Epithelial cell of proximal tubule (primary cell): ENCODE data around the gene PROZ. TPM values are rescaled to one million over a fixed set of nuclear protein-coding genes. Genes with fewer than 3 reads are reported as not detected.

Source experiments
- DNase-seq: peaks from one replicate; pipeline ENCODE4 v3.0.0-alpha.2; 2011; ENCODE audit warnings: low read depth
- H3K4me3 ChIP-seq: 2 replicates; pipeline ENCODE4 v1.5.1; 2011; ENCODE audit warnings: low read depth, mild to moderate bottlenecking, low read length
- CTCF ChIP-seq: conservative IDR thresholded peaks from 2 replicates; pipeline ENCODE4 v1.5.1; 2012; ENCODE audit warnings: low read depth, mild to moderate bottlenecking, low read length
- total RNA-seq: library from RNA; depleted of rRNA; stranded (reverse); fragments of >200 nt; gene quantifications from 2 replicates; pipeline ENCODE4 v1.2.3, GENCODE V29; 2015

Gene PROZ
- total RNA-seq, 1 donor from 2014 or later: not detected

DNA sequence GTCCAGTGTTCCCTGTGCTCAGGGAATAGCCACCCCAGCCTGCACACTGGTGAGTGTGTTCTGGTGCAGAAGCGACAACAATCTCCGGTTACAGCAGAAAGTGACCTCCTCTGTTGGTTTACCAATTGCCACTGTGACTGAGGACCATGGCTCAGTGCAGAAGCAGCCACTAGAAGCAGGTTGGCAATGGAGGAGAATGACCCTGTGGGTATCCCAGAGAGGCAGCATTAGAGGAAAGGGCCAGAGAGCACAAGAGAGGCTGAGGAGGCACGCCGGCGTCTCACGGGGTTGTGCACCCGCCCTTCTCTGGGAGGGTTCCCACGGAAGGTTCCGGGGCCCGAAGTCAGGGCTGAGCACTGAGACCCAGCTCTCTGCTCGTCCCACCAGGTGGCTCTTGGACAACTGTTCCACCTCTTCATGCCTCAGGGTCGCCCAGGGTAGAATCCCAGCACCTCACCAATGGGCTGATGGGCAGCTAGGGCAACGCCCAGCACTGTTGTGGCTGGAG lies 14.0 kb downstream of the PROZ start:
- DNase-seq: no peak
- TF ChIP-seq CTCF: no peak

GRCh38 chr13:113176280-113176679 lies 17.8 kb downstream of the PROZ start:
- no peak for TF ChIP-seq CTCF
- no peak for DNase-seq
- H3K4me3 ChIP-seq: no peak overlapping the region

More for the DNA sequence above, 14.0 kb downstream of the PROZ start:
- no peak overlapping the region for H3K4me3 ChIP-seq

GRCh38 chr13:113176822-113177221 lies 18.4 kb downstream of the PROZ start:
- H3K4me3 ChIP-seq: no peak overlapping the region
- TF ChIP-seq CTCF: no peak
- DNase-seq: no peak

GRCh38 chr13:113178070-113178895 lies 19.8 kb downstream of the PROZ start:
- TF ChIP-seq CTCF: no peak
- no peak for DNase-seq
- H3K4me3 ChIP-seq: no peak overlapping the region

DNA sequence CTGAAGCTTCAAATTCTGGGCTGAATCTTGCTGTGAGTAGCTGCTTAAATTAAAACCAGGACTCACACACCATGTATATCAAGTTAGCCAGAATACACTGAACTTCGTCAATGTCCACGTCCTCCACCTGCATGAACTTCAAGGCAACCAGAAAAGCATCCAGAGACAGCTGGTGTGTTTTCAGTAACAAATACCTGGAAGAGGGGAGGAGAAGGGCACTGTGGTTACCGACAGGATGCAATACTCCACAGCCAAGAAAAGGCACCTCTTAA lies 20.4 kb downstream of the PROZ start:
- no peak overlapping the region for H3K4me3 ChIP-seq
- no peak for DNase-seq
- TF ChIP-seq CTCF: no peak

- H3K4me3 ChIP-seq: no peak overlapping the region
- TF ChIP-seq CTCF: no peak
- no peak for DNase-seq
These were observed 21.2 kb downstream of the PROZ start for GRCh38 chr13:113179374-113180230.
